Measurements from ENCODE around the gene CNPY4. TPM values are rescaled to one million over a fixed set of nuclear protein-coding genes. Genes with fewer than 3 reads are reported as not detected.

CNPY4 gene
- total RNA-seq, 1 experiment from 2014 or later: 10.4 TPM

DNA sequence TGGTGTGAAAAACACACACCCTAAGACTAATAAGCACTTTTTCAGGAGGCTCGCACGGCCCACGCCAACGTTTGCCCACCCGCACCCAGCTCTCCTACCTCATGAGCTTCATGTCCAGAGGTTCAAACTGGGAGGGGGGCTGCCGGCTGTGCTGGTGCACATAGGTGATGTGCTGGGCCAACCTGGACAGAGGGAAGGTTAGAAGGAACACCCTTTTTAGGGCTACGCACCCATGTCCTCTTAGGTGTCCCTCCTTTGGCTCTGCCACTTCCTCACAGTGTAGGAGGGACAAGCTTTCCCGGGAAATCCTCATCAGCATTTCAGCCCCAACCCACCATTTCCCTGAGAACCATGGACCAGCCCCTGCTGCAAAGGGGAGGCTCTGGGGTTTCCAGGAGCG is 24.1 kb upstream of the CNPY4 start:
- no peak overlapping the region for H4K8ac ChIP-seq (replicated peaks; ENCODE audit: insufficient read length, low read depth, low read length)
- no peak overlapping the region for H3K27ac ChIP-seq (ENCODE audit: insufficient read length, low read depth, low read length)
- no peak overlapping the region for H3K23ac ChIP-seq (ENCODE audit: insufficient read length, low read depth, low read length)
- H3K56ac ChIP-seq (ENCODE audit: insufficient read length, low read depth, low read length): no peak overlapping the region
- H3K27ac Mint-ChIP-seq: peak overlapping the region in 2 of 3 experiments; percentile 49 to 94; a peak in 5 of 7 replicates
- H3K79me1 ChIP-seq (ENCODE audit: insufficient read depth, low read depth, low read length, poor library complexity, severe bottlenecking): peaks cover 3% of the 10 kb centered on the region
- no peaks in the 10 kb centered on the region for H4K20me1 ChIP-seq (ENCODE audit: control insufficient read depth, insufficient read depth, insufficient read length)
- H3K79me2 ChIP-seq (ENCODE audit: insufficient read depth, low read length): peaks cover 5% of the 10 kb centered on the region; the same call in 1 of the 2 replicates
- H3K18ac ChIP-seq (ENCODE audit: insufficient read length, low read depth, low read length): no peak overlapping the region
- H2AK5ac ChIP-seq (ENCODE audit: insufficient read length, low read length): no peak overlapping the region
- H3K4me2 ChIP-seq (ENCODE audit: insufficient read depth, insufficient read length, low read length): no peak overlapping the region
- H3K9me3 ChIP-seq (ENCODE audit: control insufficient read depth, low read depth, low read length): no peaks in the 10 kb centered on the region
- no peak for DNase-seq
- no peak overlapping the region for H3T11ph ChIP-seq (ENCODE audit: low read length)
- no peak overlapping the region for H2BK15ac ChIP-seq (ENCODE audit: low read depth, low read length)
- TF ChIP-seq, protein P1, sequence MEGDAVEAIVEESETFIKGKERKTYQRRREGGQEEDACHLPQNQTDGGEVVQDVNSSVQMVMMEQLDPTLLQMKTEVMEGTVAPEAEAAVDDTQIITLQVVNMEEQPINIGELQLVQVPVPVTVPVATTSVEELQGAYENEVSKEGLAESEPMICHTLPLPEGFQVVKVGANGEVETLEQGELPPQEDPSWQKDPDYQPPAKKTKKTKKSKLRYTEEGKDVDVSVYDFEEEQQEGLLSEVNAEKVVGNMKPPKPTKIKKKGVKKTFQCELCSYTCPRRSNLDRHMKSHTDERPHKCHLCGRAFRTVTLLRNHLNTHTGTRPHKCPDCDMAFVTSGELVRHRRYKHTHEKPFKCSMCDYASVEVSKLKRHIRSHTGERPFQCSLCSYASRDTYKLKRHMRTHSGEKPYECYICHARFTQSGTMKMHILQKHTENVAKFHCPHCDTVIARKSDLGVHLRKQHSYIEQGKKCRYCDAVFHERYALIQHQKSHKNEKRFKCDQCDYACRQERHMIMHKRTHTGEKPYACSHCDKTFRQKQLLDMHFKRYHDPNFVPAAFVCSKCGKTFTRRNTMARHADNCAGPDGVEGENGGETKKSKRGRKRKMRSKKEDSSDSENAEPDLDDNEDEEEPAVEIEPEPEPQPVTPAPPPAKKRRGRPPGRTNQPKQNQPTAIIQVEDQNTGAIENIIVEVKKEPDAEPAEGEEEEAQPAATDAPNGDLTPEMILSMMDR (conservative IDR thresholded peaks at IDR 0.05): no peak
- H3K23me2 ChIP-seq (ENCODE audit: insufficient read length, low read depth, low read length, poor library complexity, severe bottlenecking): no peaks in the 10 kb centered on the region
- H3K9ac ChIP-seq (ENCODE audit: extremely low read depth, insufficient read length, low read length): no peak overlapping the region
- H4K5ac ChIP-seq (ENCODE audit: insufficient read length, low read depth, low read length): no peak overlapping the region
- H2BK20ac ChIP-seq (ENCODE audit: low read depth, low read length, poor library complexity, severe bottlenecking): no peak overlapping the region
- H2AFZ ChIP-seq (ENCODE audit: low read length): no peak overlapping the region
- H2BK5ac ChIP-seq (ENCODE audit: insufficient read length, low read length): no peak overlapping the region
- peaks cover 94 to 100% (median 100%) of the 10 kb centered on the region in 3 experiments for H3K36me3 Mint-ChIP-seq (ENCODE audit: insufficient read depth in 1 of 3, low read depth in 3 of 3)
- no peak overlapping the region for H3K14ac ChIP-seq (ENCODE audit: insufficient read depth, low read length)
- no peaks in the 10 kb centered on the region for H3K27me3 ChIP-seq (ENCODE audit: insufficient read depth, low read length)
- peaks cover 2% of the 10 kb centered on the region; the same call in 1 of the 2 replicates for H3K27me3 Mint-ChIP-seq (ENCODE audit: low read depth)
- H2BK120ac ChIP-seq (ENCODE audit: low read depth, low read length, poor library complexity, severe bottlenecking): no peak overlapping the region
- H3K4ac ChIP-seq (ENCODE audit: low read depth, low read length): no peak overlapping the region
- peaks cover 0 to 3% of the 10 kb centered on the region in 2 experiments; a peak in 1 of 5 replicates for H3K9me3 Mint-ChIP-seq
- no peak overlapping the region for H2BK12ac ChIP-seq (ENCODE audit: insufficient read length, low read depth, low read length)
- H4K91ac ChIP-seq (ENCODE audit: insufficient read length, low read depth, low read length): no peak overlapping the region
- no CpG with 5 or more reads among the region's 9 CpGs for WGBS (ENCODE audit: extremely low coverage, insufficient read length, low lambda C conversion rate)
- peak overlapping the region in 1 of 2 experiments; percentile 43; a peak in 2 of 5 replicates for H3K4me3 Mint-ChIP-seq
- H3K4me1 Mint-ChIP-seq: peaks cover 17 to 28% of the 10 kb centered on the region in 2 experiments
- no peaks in the 10 kb centered on the region for H3K4me1 ChIP-seq (ENCODE audit: insufficient read depth, low read length)

Data from H9 (cell line).